ENCODE measurements around the gene TNRC6A. TPM values are rescaled to one million over a fixed set of nuclear protein-coding genes. Genes with fewer than 3 reads are reported as not detected.

The TNRC6A gene
- total and polyA plus RNA-seq, 2 of the 13 experiments (the other 11 are each of a cell fraction or from before 2014, with no cell fraction given), result 30.9 to 43.6 TPM

- TF ChIP-seq, protein P1, sequence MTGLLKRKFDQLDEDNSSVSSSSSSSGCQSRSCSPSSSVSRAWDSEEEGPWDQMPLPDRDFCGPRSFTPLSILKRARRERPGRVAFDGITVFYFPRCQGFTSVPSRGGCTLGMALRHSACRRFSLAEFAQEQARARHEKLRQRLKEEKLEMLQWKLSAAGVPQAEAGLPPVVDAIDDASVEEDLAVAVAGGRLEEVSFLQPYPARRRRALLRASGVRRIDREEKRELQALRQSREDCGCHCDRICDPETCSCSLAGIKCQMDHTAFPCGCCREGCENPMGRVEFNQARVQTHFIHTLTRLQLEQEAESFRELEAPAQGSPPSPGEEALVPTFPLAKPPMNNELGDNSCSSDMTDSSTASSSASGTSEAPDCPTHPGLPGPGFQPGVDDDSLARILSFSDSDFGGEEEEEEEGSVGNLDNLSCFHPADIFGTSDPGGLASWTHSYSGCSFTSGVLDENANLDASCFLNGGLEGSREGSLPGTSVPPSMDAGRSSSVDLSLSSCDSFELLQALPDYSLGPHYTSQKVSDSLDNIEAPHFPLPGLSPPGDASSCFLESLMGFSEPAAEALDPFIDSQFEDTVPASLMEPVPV (CRISPR knock-in tag; IDR thresholded peaks at IDR 0.05), result no peak; the same call in 1 of the 2 replicates
- TF ChIP-seq RCOR2 (CRISPR knock-in tag; IDR thresholded peaks at IDR 0.05) (0 out of 2 replicates have a peak, but pooled peaks have one; percentile 7), MEIS2 (CRISPR knock-in tag; IDR thresholded peaks at IDR 0.05) (no peak; the same call in 1 of the 2 replicates), ZNF224 (CRISPR knock-in tag; IDR thresholded peaks at IDR 0.05) (no peak), ZNF619 (CRISPR knock-in tag; IDR thresholded peaks at IDR 0.05) (no peak), CREB1 (IDR thresholded peaks at IDR 0.05) (peak; percentile 48), CREB1 (CRISPR knock-in tag; IDR thresholded peaks at IDR 0.05) (no peak; the same call in 1 of the 2 replicates), THAP11 (CRISPR knock-in tag; IDR thresholded peaks at IDR 0.05) (no peak; the same call in 1 of the 2 replicates), HNRNPUL1 (IDR thresholded peaks at IDR 0.05; ENCODE audit: low read depth, low read length) (no peak), ZNF431 (CRISPR knock-in tag; IDR thresholded peaks at IDR 0.05; ENCODE audit: borderline replicate concordance, low read depth) (no peak), SKI (IDR thresholded peaks at IDR 0.05; ENCODE audit: partially characterized antibody) (peak; percentile 69), HOMEZ (CRISPR knock-in tag; IDR thresholded peaks at IDR 0.05; ENCODE audit: low read depth) (peak; percentile 63; the same call in 1 of the 2 replicates), ZNF335 (CRISPR knock-in tag; IDR thresholded peaks at IDR 0.05) (no peak), ZNF34 (CRISPR knock-in tag; IDR thresholded peaks at IDR 0.05; ENCODE audit: borderline replicate concordance) (no peak), TSC22D2 (CRISPR knock-in tag; IDR thresholded peaks at IDR 0.05; ENCODE audit: borderline replicate concordance) (no peak), ZNF275 (CRISPR knock-in tag; IDR thresholded peaks at IDR 0.05; ENCODE audit: borderline replicate concordance) (no peak), ZBED4 (CRISPR knock-in tag; IDR thresholded peaks at IDR 0.05; ENCODE audit: borderline replicate concordance) (peak; percentile 43; the same call in 1 of the 2 replicates), MIER2 (CRISPR knock-in tag; IDR thresholded peaks at IDR 0.05) (peak; percentile 35; the same call in 1 of the 2 replicates), ZNF512 (CRISPR knock-in tag; IDR thresholded peaks at IDR 0.05) (no peak)
Measured at GRCh38 chr16:24731722-24732419, 2.4 kb downstream of the TNRC6A start (continued).
